Thoracic aorta (tissue), 2 donors: ENCODE data around the gene MMS22L. TPM values are rescaled to one million over a fixed set of nuclear protein-coding genes. Genes with fewer than 3 reads are reported as not detected.

Source experiments
- ATAC-seq: fragments of 150-250 bp; one replicate; pipeline ENCODE4 v1.8.0; 2017; ENCODE audit warnings: low read depth; ENCODE audit not compliant: insufficient number of reproducible peaks, low FRiP score
- DNase-seq: peaks from one replicate; pipeline ENCODE4 v3.0.0-alpha.2; 2020; ENCODE audit warnings: low spot score
- H3K27ac ChIP-seq, 2 donors: fragments of 200-600 bp; sonication (generic); 1 replicate in 1 of 2; 2 replicates in 1 of 2; pipeline ENCODE4 v1.5.1; 2016; ENCODE audit warnings: mild to moderate bottlenecking in 2 of 2, moderate library complexity in 2 of 2
- H3K27me3 ChIP-seq: fragments of 200-600 bp; sonication (generic); replicated peaks from 2 replicates; pipeline ENCODE4 v1.6.0; 2016; ENCODE audit warnings: mild to moderate bottlenecking; ENCODE audit not compliant: insufficient read depth
- H3K36me3 ChIP-seq: fragments of 200-600 bp; sonication (generic); one replicate; pipeline ENCODE4 v1.5.1; 2016
- H3K4me1 ChIP-seq, 2 donors: fragments of 200-600 bp; sonication (generic); 1 replicate in 1 of 2; 2 replicates in 1 of 2; pipeline versions ENCODE4 v1.5.1 to v1.6.0; 2016; ENCODE audit warnings: low read depth in 2 of 2, mild to moderate bottlenecking in 1 of 2; ENCODE audit not compliant: control insufficient read depth in 1 of 2
- H3K4me3 ChIP-seq: fragments of 200-600 bp; sonication (generic); 2 replicates; pipeline ENCODE4 v1.5.1; 2016; ENCODE audit warnings: mild to moderate bottlenecking
- H3K9me3 ChIP-seq: fragments of 200-600 bp; sonication (generic); 2 replicates; pipeline ENCODE4 v1.5.1; 2016
- CTCF ChIP-seq: fragments of 200-600 bp; sonication (generic); IDR thresholded peaks from one replicate; pipeline ENCODE4 v1.5.1; 2019; ENCODE audit warnings: antibody characterized with exemption
- total RNA-seq, 2 donors: library from RNA; depleted of rRNA; stranded (reverse); fragments of >200 nt; gene quantifications; one replicate each; pipeline versions ENCODE4 v1.1.0 to v1.2.3, GENCODE V29; 2016

The MMS22L gene
- 1 to 10 TPM; 4.3 to 5.3 TPM for total RNA-seq

- Histone ChIP-seq H3K27ac (peak within 1 kb of the TSS in 1 of 2 donors; percentile 50), H3K4me3 (peak within 1 kb of the TSS; percentile 92), H3K27me3 (no peaks in the 10 kb centered on the region), H3K36me3 (no peaks in the 10 kb centered on the region), H3K4me1 (peaks cover 0 to 9% of the 10 kb centered on the region in 2 donors), H3K9me3 (no peaks in the 10 kb centered on the region)
- ATAC-seq (peak; percentile 95), DNase-seq (peak; percentile 71)
- TF ChIP-seq CTCF, result no peak
These were observed at the start of gene MMS22L for GRCh38 chr6:97282726-97283617. Gene MMS22L, minus strand, starts transcription at chr6:97283216. Its CDS starts 739 bp downstream, at chr6:97282477.

- Histone ChIP-seq H3K4me3 (no peak overlapping the region), H3K27me3 (no peaks in the 10 kb centered on the region), H3K4me1 (no peaks in the 10 kb centered on the region), H3K36me3 (no peaks in the 10 kb centered on the region), H3K9me3 (no peaks in the 10 kb centered on the region), H3K27ac (no peak overlapping the region)
- DNase-seq, result no peak
- TF ChIP-seq CTCF, result no peak
- ATAC-seq, result no peak
These were observed 39.8 kb upstream of the MMS22L start for GRCh38 chr6:97322811-97323210.

GRCh38 chr6:97322226-97322625, 39.2 kb upstream of the MMS22L start:
- Histone ChIP-seq H3K9me3 (no peaks in the 10 kb centered on the region), H3K4me3 (no peak overlapping the region), H3K4me1 (no peaks in the 10 kb centered on the region), H3K27ac (no peak overlapping the region), H3K36me3 (no peaks in the 10 kb centered on the region), H3K27me3 (no peaks in the 10 kb centered on the region)
- DNase-seq (no peak), ATAC-seq (no peak)
- TF ChIP-seq CTCF, result no peak

- H3K4me3 ChIP-seq, result no peak overlapping the region
- no peak for TF ChIP-seq CTCF
- DNase-seq (no peak), ATAC-seq (no peak)
- H3K27ac ChIP-seq, result no peak overlapping the region
- H3K27me3 ChIP-seq, result no peaks in the 10 kb centered on the region
- no peaks in the 10 kb centered on the region for H3K4me1 ChIP-seq
- H3K36me3 ChIP-seq, result no peaks in the 10 kb centered on the region
- H3K9me3 ChIP-seq, result no peaks in the 10 kb centered on the region
These were observed 34.0 kb upstream of the MMS22L start for GRCh38 chr6:97316978-97317377.

- no peak for TF ChIP-seq CTCF
- ATAC-seq, result no peak
- DNase-seq, result no peak
- H3K36me3 ChIP-seq, result no peaks in the 10 kb centered on the region
- no peaks in the 10 kb centered on the region for H3K4me1 ChIP-seq
- H3K9me3 ChIP-seq, result no peaks in the 10 kb centered on the region
- H3K27ac ChIP-seq, result no peak overlapping the region
- no peak overlapping the region for H3K4me3 ChIP-seq
- no peaks in the 10 kb centered on the region for H3K27me3 ChIP-seq
These were observed 29.2 kb upstream of the MMS22L start for GRCh38 chr6:97312241-97312640.
